ENCODE data around the gene ECPAS. TPM values are rescaled to one million over a fixed set of nuclear protein-coding genes. Genes with fewer than 3 reads are reported as not detected.

Gene ECPAS
- total RNA-seq, result 100 to 1,000 TPM in 1 of 2 donors, 10 to 100 TPM in 1; 72.7 to 115 TPM

- Histone ChIP-seq H3K27me3 (replicated peaks; ENCODE audit: insufficient read depth) (no peaks in the 10 kb centered on the region), H3K27ac (peak within 1 kb of the TSS; percentile 98 to 99), H3K4me3 (peak within 1 kb of the TSS; percentile 93), H3K9me3 (no peaks in the 10 kb centered on the region), H3K4me1 (ENCODE audit: control insufficient read depth in 1 of 2, low read depth in 2 of 2) (peaks cover 0 to 23% of the 10 kb centered on the region in 2 donors), H3K36me3 (no peaks in the 10 kb centered on the region)
- ATAC-seq (ENCODE audit: insufficient number of reproducible peaks, low FRiP score, low read depth) (peak; percentile 59), DNase-seq (ENCODE audit: low spot score) (peak; percentile 10)
- TF ChIP-seq CTCF (IDR thresholded peaks at IDR 0.05), result no peak
Observed at GRCh38 chr9:111483858-111484571, at the start of gene ECPAS. TSS of gene ECPAS (minus strand) at chr9:111484383. CDS start at chr9:111472918, 11,465 bp downstream.

GRCh38 chr9:111533099-111533790 is 49.1 kb upstream of the ECPAS start:
- Histone ChIP-seq H3K4me1 (ENCODE audit: control insufficient read depth in 1 of 2, low read depth in 2 of 2) (no peaks in the 10 kb centered on the region), H3K27me3 (replicated peaks; ENCODE audit: insufficient read depth) (no peaks in the 10 kb centered on the region), H3K36me3 (peaks cover 71% of the 10 kb centered on the region), H3K4me3 (no peak overlapping the region), H3K27ac (no peak overlapping the region), H3K9me3 (peaks cover 42% of the 10 kb centered on the region)
- no peak for DNase-seq (ENCODE audit: low spot score)
- TF ChIP-seq CTCF (IDR thresholded peaks at IDR 0.05), result no peak
- no peak for ATAC-seq (ENCODE audit: insufficient number of reproducible peaks, low FRiP score, low read depth)

GRCh38 chr9:111531716-111532115 is 47.5 kb upstream of the ECPAS start:
- DNase-seq (ENCODE audit: low spot score), result no peak
- ATAC-seq (ENCODE audit: insufficient number of reproducible peaks, low FRiP score, low read depth), result no peak
- no peak overlapping the region for H3K27ac ChIP-seq
- H3K36me3 ChIP-seq, result peaks cover 57% of the 10 kb centered on the region
- no peaks in the 10 kb centered on the region for H3K27me3 ChIP-seq (replicated peaks; ENCODE audit: insufficient read depth)
- H3K4me3 ChIP-seq, result no peak overlapping the region
- no peaks in the 10 kb centered on the region for H3K4me1 ChIP-seq (ENCODE audit: control insufficient read depth in 1 of 2, low read depth in 2 of 2)
- no peak for TF ChIP-seq CTCF (IDR thresholded peaks at IDR 0.05)
- peaks cover 32% of the 10 kb centered on the region for H3K9me3 ChIP-seq

- ATAC-seq (ENCODE audit: insufficient number of reproducible peaks, low FRiP score, low read depth) (no peak), DNase-seq (ENCODE audit: low spot score) (no peak)
- H3K27me3 ChIP-seq (replicated peaks; ENCODE audit: insufficient read depth), result no peaks in the 10 kb centered on the region
- no peak for TF ChIP-seq CTCF (IDR thresholded peaks at IDR 0.05)
- H3K4me3 ChIP-seq, result no peak overlapping the region
- peaks cover 5 to 11% of the 10 kb centered on the region in 2 donors for H3K4me1 ChIP-seq (ENCODE audit: control insufficient read depth in 1 of 2, low read depth in 2 of 2)
- peaks cover 18% of the 10 kb centered on the region for H3K9me3 ChIP-seq
- H3K27ac ChIP-seq, result no peak overlapping the region
- H3K36me3 ChIP-seq, result peaks cover 42% of the 10 kb centered on the region
Observed at GRCh38 chr9:111529787-111530186, 45.6 kb upstream of the ECPAS start.

- DNase-seq (ENCODE audit: low spot score), result no peak
- Histone ChIP-seq H3K4me1 (ENCODE audit: control insufficient read depth in 1 of 2, low read depth in 2 of 2) (peaks cover 5 to 11% of the 10 kb centered on the region in 2 donors), H3K27me3 (replicated peaks; ENCODE audit: insufficient read depth) (no peaks in the 10 kb centered on the region), H3K4me3 (no peak overlapping the region), H3K27ac (no peak overlapping the region), H3K9me3 (peaks cover under 1% of the 10 kb centered on the region), H3K36me3 (peaks cover 20% of the 10 kb centered on the region)
- no peak for TF ChIP-seq CTCF (IDR thresholded peaks at IDR 0.05)
- ATAC-seq (ENCODE audit: insufficient number of reproducible peaks, low FRiP score, low read depth), result no peak
Observed at GRCh38 chr9:111527347-111527746, 43.2 kb upstream of the ECPAS start.
